SK-N-SH treated with all-trans-retinoic acid at 6 μM for 48 hours (cell line): ENCODE measurements around the gene ANO6.

Experiments used
- ARNTL ChIP-seq: fragments of 450-650 bp; formaldehyde crosslinking; IDR thresholded peaks from 2 replicates; pipeline ENCODE4 v1.5.0; 2020; ENCODE audit warnings: low read depth, mild to moderate bottlenecking, moderate library complexity, borderline replicate concordance
- CREB5 ChIP-seq: fragments of 250-450 bp; sonication (Bioruptor Pico); IDR thresholded peaks from 2 replicates; pipeline ENCODE4 v1.5.1; 2020; ENCODE audit warnings: low read depth, mild to moderate bottlenecking, moderate library complexity
- OSR1 ChIP-seq: fragments of 250-450 bp; sonication (Bioruptor Pico); IDR thresholded peaks from 2 replicates; pipeline ENCODE4 v1.8.0; 2022; ENCODE audit warnings: moderate library complexity, mild to moderate bottlenecking, inconsistent platforms
- PATZ1 ChIP-seq: fragments of 250-450 bp; sonication (Bioruptor Pico); IDR thresholded peaks from 2 replicates; pipeline ENCODE4 v1.8.0; 2020; ENCODE audit warnings: mild to moderate bottlenecking, moderate library complexity, borderline replicate concordance
- PPARA ChIP-seq: fragments of 250-450 bp; sonication (Bioruptor Pico); IDR thresholded peaks from 2 replicates; pipeline ENCODE4 v1.5.0; 2020; ENCODE audit warnings: mild to moderate bottlenecking, borderline replicate concordance
- RARB ChIP-seq: fragments of 250-450 bp; sonication (Bioruptor Pico); IDR thresholded peaks from 2 replicates; pipeline ENCODE4 v1.8.0; 2021; ENCODE audit warnings: mild to moderate bottlenecking, moderate library complexity
- ZFP3 ChIP-seq: fragments of 250-450 bp; sonication (Bioruptor Pico); IDR thresholded peaks from 2 replicates; pipeline ENCODE4 v1.5.0; 2020; ENCODE audit warnings: mild to moderate bottlenecking, moderate library complexity
- ZFP30 ChIP-seq: fragments of 450-650 bp; formaldehyde crosslinking; IDR thresholded peaks from 2 replicates; pipeline ENCODE4 v1.5.0; 2022; ENCODE audit warnings: mild to moderate bottlenecking, moderate library complexity

GRCh38 chr12:45475594-45475993 lies 259.7 kb downstream of the ANO6 start:
- TF ChIP-seq ZFP3 (CRISPR knock-in tag) (no peak), PPARA (CRISPR knock-in tag) (no peak), ZFP30 (CRISPR knock-in tag) (no peak), ARNTL (no peak), CREB5 (CRISPR knock-in tag) (no peak), PATZ1 (CRISPR knock-in tag) (no peak), OSR1 (CRISPR knock-in tag) (no peak), RARB (CRISPR knock-in tag) (no peak)
